Measurements from ENCODE around the gene SH3RF3.

GRCh38 chr2:109125593-109126500 lies 3.2 kb upstream of the SH3RF3 start:
- TF ChIP-seq, protein P1, sequence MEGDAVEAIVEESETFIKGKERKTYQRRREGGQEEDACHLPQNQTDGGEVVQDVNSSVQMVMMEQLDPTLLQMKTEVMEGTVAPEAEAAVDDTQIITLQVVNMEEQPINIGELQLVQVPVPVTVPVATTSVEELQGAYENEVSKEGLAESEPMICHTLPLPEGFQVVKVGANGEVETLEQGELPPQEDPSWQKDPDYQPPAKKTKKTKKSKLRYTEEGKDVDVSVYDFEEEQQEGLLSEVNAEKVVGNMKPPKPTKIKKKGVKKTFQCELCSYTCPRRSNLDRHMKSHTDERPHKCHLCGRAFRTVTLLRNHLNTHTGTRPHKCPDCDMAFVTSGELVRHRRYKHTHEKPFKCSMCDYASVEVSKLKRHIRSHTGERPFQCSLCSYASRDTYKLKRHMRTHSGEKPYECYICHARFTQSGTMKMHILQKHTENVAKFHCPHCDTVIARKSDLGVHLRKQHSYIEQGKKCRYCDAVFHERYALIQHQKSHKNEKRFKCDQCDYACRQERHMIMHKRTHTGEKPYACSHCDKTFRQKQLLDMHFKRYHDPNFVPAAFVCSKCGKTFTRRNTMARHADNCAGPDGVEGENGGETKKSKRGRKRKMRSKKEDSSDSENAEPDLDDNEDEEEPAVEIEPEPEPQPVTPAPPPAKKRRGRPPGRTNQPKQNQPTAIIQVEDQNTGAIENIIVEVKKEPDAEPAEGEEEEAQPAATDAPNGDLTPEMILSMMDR (IDR thresholded peaks at IDR 0.05; ENCODE audit: low read depth, low read length), result no peak
- TF ChIP-seq POLR2A (IDR thresholded peaks at IDR 0.05; ENCODE audit: extremely low read depth, insufficient read length), result no peak

Measured in NB4 (cell line).